ENCODE data around the gene SERPINF2. TPM values are rescaled to one million over a fixed set of nuclear protein-coding genes. Genes with fewer than 3 reads are reported as not detected.
A peak's percentile ranks its signal among the peaks of the same experiment; 100 is the strongest.

The SERPINF2 gene
- total RNA-seq, 1 experiment from 2014 or later, result 0.68 TPM

DNA sequence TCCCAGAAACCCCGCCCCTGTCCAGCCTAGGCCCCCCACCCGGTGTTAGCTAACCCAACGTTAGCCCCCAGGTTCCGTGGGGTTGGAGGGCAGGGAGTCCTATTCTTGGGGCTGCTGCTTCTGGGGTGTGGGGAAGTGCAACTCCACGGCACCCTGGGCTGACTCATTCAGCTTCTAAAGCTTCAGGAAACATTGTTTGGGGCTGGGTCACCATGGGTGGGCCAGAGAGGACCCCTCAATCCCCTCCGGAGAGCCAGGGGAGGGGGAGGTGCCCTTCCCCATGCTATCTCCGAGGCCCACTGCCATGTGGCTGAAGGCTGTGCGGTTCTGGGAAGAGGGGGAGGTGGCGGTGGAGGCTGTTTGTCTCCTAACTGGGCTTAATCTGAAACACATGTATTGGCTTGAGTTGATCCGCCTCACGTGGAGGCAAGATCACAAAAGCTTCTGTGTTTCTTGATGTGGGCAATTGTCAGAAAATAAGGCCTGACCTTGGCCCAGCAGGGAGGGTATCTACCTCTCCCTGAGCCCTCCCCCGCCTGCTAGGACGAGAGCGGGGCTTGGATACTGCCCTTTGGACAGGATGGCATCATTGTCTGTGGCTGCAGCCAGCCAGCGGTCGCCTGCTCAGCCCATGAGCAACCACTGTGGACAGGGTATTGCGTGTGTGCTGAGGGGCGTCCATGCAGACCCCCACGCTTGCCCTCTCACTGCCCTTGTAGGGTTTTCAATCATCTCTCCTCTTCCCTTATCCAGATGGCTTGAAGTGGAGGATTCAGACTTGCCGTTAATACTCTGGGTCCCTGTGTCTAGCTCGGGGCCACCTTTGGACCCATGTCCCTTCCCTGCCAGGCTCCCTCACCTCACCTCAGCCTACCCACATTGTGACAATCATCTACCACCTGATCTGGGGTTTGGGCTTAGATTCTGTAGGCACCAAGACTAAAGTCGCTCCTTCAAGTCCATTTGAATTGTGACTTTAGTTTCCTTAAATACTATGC, 20.5 kb downstream of the SERPINF2 start:
- Histone ChIP-seq H3K23me2 (ENCODE audit: insufficient read length, low read depth, low read length, poor library complexity, severe bottlenecking) (peaks cover 5% of the 10 kb centered on the region), H3K56ac (ENCODE audit: insufficient read length, low read depth, low read length) (no peak overlapping the region), H2BK120ac (ENCODE audit: low read depth, low read length, poor library complexity, severe bottlenecking) (no peak overlapping the region), H3K18ac (ENCODE audit: insufficient read length, low read depth, low read length) (no peak overlapping the region), H4K5ac (ENCODE audit: insufficient read length, low read depth, low read length) (no peak overlapping the region), H3K27ac (ENCODE audit: insufficient read length, low read depth, low read length) (no peak overlapping the region), H3K4me1 (ENCODE audit: insufficient read depth, low read length) (peaks cover 6% of the 10 kb centered on the region; the same call in 1 of the 2 replicates), H3K9ac (ENCODE audit: extremely low read depth, insufficient read length, low read length) (no peak overlapping the region), H3K4me2 (ENCODE audit: insufficient read depth, insufficient read length, low read length) (peak overlapping the region; percentile 47), H2BK15ac (ENCODE audit: low read depth, low read length) (no peak overlapping the region), H3T11ph (ENCODE audit: low read length) (no peak overlapping the region), H2BK12ac (ENCODE audit: insufficient read length, low read depth, low read length) (no peak overlapping the region), H3K9me3 (ENCODE audit: control insufficient read depth, low read depth, low read length) (no peaks in the 10 kb centered on the region), H2AK5ac (ENCODE audit: insufficient read length, low read length) (no peak overlapping the region), H3K14ac (ENCODE audit: insufficient read depth, low read length) (peak overlapping the region; percentile 7; the same call in 1 of the 2 replicates), H3K23ac (ENCODE audit: insufficient read length, low read depth, low read length) (no peak overlapping the region), H3K27me3 (ENCODE audit: insufficient read depth, low read length) (no peaks in the 10 kb centered on the region), H4K91ac (ENCODE audit: insufficient read length, low read depth, low read length) (no peak overlapping the region), H4K20me1 (ENCODE audit: control insufficient read depth, insufficient read depth, insufficient read length) (no peaks in the 10 kb centered on the region), H2BK5ac (ENCODE audit: insufficient read length, low read length) (no peak overlapping the region), H2BK20ac (ENCODE audit: low read depth, low read length, poor library complexity, severe bottlenecking) (no peak overlapping the region), H3K79me1 (ENCODE audit: insufficient read depth, low read depth, low read length, poor library complexity, severe bottlenecking) (no peaks in the 10 kb centered on the region), H3K79me2 (ENCODE audit: insufficient read depth, low read length) (no peaks in the 10 kb centered on the region), H4K8ac (replicated peaks; ENCODE audit: insufficient read length, low read depth, low read length) (no peak overlapping the region), H3K4ac (ENCODE audit: low read depth, low read length) (no peak overlapping the region), H2AFZ (ENCODE audit: low read length) (no peak overlapping the region)
- peaks cover 0 to 5% (median 0%) of the 10 kb centered on the region in 3 experiments; a peak in 4 of 7 replicates for H3K36me3 Mint-ChIP-seq (ENCODE audit: insufficient read depth in 1 of 3, low read depth in 3 of 3)
- WGBS (ENCODE audit: extremely low coverage, insufficient read length, low lambda C conversion rate), result no CpG with 5 or more reads among the region's 22 CpGs
- peaks cover 28 to 29% of the 10 kb centered on the region in 2 experiments for H3K4me1 Mint-ChIP-seq
- peak overlapping the region in 2 of 3 experiments; percentile 2 to 62; a peak in 2 of 7 replicates for H3K27ac Mint-ChIP-seq
- no peak for DNase-seq
- H3K9me3 Mint-ChIP-seq, result no peaks in the 10 kb centered on the region
- H3K4me3 Mint-ChIP-seq, result peak overlapping the region; percentile 36 to 68
- TF ChIP-seq, protein P1, sequence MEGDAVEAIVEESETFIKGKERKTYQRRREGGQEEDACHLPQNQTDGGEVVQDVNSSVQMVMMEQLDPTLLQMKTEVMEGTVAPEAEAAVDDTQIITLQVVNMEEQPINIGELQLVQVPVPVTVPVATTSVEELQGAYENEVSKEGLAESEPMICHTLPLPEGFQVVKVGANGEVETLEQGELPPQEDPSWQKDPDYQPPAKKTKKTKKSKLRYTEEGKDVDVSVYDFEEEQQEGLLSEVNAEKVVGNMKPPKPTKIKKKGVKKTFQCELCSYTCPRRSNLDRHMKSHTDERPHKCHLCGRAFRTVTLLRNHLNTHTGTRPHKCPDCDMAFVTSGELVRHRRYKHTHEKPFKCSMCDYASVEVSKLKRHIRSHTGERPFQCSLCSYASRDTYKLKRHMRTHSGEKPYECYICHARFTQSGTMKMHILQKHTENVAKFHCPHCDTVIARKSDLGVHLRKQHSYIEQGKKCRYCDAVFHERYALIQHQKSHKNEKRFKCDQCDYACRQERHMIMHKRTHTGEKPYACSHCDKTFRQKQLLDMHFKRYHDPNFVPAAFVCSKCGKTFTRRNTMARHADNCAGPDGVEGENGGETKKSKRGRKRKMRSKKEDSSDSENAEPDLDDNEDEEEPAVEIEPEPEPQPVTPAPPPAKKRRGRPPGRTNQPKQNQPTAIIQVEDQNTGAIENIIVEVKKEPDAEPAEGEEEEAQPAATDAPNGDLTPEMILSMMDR (conservative IDR thresholded peaks at IDR 0.05), result no peak
- peaks cover 2% of the 10 kb centered on the region; the same call in 1 of the 2 replicates for H3K27me3 Mint-ChIP-seq (ENCODE audit: low read depth)
